ENCODE data around the gene MEI1. TPM values are rescaled to one million over a fixed set of nuclear protein-coding genes. Genes with fewer than 3 reads are reported as not detected.

Gene MEI1
- total and polyA plus RNA-seq, 12 donors, result 0.36 to 3.7 (median 1.3) TPM; not detected in 1

DNA sequence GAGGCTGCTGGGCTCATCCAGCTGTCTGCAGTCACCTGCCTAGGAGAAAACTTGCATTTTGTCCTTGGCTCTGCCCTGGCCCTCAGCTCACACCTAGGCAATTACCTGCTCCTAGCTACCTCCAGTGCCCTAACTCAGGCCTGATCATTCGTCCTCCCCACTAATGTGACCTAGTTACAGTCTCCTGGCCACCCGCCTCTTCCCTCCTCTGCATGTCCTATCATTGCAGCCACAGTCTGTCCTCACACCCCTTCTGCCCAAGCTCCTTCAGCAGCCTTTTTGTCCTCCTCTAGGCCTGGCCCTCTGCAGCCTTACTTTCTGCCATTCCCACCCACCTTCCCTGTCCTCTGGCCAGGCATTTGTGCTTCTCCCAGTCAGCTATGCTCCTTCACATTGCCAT lies 83.4 kb downstream of the MEI1 start:
- 65 to 97% (median 78%) methylated on average over 2 of the region's 2 CpGs for WGBS, 4 donors
- Histone ChIP-seq H3K4me3 (no peak overlapping the region), H3K27ac (no peak overlapping the region), H3K4me1 (replicated peaks in 1 of 2) (no peaks in the 10 kb centered on the region), H3K9me3 (replicated peaks in 1 of 3) (no peaks in the 10 kb centered on the region), H3K36me3 (replicated peaks in 1 of 2) (no peaks in the 10 kb centered on the region), H3K27me3 (no peaks in the 10 kb centered on the region)
- intact Hi-C loops (cut with DNase I), result no loop called here
- TF ChIP-seq POLR2A (IDR thresholded peaks at IDR 0.05), result no peak
- DNase-seq, result no peak

DNA sequence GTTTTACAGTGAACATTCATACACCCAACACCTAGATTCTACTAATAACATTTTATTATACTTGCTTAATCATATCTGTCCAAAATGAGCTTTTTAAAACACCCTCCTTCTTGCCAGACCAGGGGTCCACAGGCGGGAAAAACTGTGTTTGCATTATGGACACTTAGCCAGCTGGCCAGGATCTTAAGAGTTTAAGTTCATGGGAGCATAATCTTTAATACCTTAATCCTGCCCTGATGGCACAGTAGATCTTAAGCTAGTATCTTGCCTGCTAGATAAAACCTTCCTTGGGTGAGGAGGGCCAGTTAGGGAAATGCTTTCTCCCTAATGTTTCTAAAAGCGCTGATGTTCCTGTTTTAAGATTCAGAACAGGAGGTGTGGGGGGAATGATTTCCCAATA lies 88.0 kb downstream of the MEI1 start:
- no peaks in the 10 kb centered on the region for H3K27me3 ChIP-seq
- H3K36me3 ChIP-seq (replicated peaks in 1 of 2), result no peaks in the 10 kb centered on the region
- H3K4me1 ChIP-seq (replicated peaks in 1 of 2), result no peaks in the 10 kb centered on the region
- WGBS, 4 donors, result 82 to 88% (median 86%) methylated on average over 2 of the region's 2 CpGs
- no peak overlapping the region for H3K27ac ChIP-seq
- no peak for DNase-seq
- intact Hi-C loops (cut with DNase I), result no loop called here
- TF ChIP-seq, protein P1, sequence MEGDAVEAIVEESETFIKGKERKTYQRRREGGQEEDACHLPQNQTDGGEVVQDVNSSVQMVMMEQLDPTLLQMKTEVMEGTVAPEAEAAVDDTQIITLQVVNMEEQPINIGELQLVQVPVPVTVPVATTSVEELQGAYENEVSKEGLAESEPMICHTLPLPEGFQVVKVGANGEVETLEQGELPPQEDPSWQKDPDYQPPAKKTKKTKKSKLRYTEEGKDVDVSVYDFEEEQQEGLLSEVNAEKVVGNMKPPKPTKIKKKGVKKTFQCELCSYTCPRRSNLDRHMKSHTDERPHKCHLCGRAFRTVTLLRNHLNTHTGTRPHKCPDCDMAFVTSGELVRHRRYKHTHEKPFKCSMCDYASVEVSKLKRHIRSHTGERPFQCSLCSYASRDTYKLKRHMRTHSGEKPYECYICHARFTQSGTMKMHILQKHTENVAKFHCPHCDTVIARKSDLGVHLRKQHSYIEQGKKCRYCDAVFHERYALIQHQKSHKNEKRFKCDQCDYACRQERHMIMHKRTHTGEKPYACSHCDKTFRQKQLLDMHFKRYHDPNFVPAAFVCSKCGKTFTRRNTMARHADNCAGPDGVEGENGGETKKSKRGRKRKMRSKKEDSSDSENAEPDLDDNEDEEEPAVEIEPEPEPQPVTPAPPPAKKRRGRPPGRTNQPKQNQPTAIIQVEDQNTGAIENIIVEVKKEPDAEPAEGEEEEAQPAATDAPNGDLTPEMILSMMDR (IDR thresholded peaks at IDR 0.05), result no peak
- TF ChIP-seq POLR2A (IDR thresholded peaks at IDR 0.05), result no peak
- no peak overlapping the region for H3K4me3 ChIP-seq
- no peaks in the 10 kb centered on the region for H3K9me3 ChIP-seq (replicated peaks in 1 of 3)

DNA sequence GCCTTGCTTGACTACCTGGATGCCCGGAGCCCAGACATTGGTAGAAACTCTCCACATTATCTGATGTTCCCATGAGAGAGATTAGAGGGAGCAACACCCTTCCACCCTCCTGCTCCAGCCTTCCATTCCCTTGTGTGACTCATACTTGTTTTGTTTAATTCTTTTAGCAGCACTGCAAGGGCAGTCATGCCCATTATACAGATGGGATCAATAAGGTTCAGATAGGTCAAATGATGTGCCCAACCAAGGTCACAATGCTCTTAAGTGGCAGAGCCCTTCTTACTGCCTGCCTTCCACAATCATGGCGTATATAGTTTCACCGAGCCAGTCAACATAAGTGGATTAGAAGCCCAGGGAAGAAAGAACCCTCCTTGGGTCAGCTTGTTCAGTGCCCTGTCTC lies 94.6 kb downstream of the MEI1 start:
- no peak for TF ChIP-seq POLR2A (IDR thresholded peaks at IDR 0.05)
- TF ChIP-seq, protein P1 (IDR thresholded peaks at IDR 0.05), result no peak
- H3K27ac ChIP-seq, result no peak overlapping the region
- no peaks in the 10 kb centered on the region for H3K27me3 ChIP-seq
- no peaks in the 10 kb centered on the region for H3K4me1 ChIP-seq (replicated peaks in 1 of 2)
- no peak overlapping the region for H3K4me3 ChIP-seq
- DNase-seq, result no peak
- 92 to 100% (median 96%) methylated on average over 3 of the region's 3 CpGs for WGBS, 4 donors
- intact Hi-C loops (cut with DNase I), result no loop called here
- H3K9me3 ChIP-seq (replicated peaks in 1 of 3), result no peaks in the 10 kb centered on the region
- no peaks in the 10 kb centered on the region for H3K36me3 ChIP-seq (replicated peaks in 1 of 2)

DNA sequence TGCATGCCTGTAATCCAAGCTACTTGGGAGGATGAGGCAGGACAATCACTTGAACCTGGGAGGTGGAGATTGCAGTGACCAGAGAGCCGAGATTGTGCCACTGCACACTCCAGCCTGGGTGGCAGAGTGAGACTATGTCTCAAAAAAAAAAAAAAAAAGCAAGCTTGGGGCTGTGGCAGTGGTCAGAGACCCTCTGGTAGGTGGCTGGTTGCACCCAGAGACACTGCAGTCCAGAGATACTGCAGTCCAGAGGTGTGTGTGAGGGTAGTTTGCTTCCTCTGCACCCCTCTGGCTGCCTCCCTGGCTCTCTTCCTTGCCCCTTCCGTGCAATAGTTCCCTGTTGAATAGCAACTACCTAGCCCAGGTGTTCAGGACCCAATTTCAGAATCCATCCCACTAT lies 99.4 kb downstream of the MEI1 start:
- TF ChIP-seq, protein P1 (IDR thresholded peaks at IDR 0.05), result no peak
- TF ChIP-seq POLR2A (IDR thresholded peaks at IDR 0.05), result no peak
- no peak for DNase-seq
- Histone ChIP-seq H3K4me3 (no peak overlapping the region), H3K27ac (no peak overlapping the region), H3K4me1 (replicated peaks in 1 of 2) (peaks cover 8 to 25% of the 10 kb centered on the region in 2 donors), H3K27me3 (no peaks in the 10 kb centered on the region), H3K9me3 (replicated peaks in 1 of 3) (no peaks in the 10 kb centered on the region), H3K36me3 (replicated peaks in 1 of 2) (no peaks in the 10 kb centered on the region)
- 92 to 100% (median 99%) methylated on average over 2 of the region's 2 CpGs for WGBS, 4 donors
- intact Hi-C loops (cut with DNase I), result no loop called here
